GM13976 (cell line): ENCODE results near the gene ATP8B4.
"Not testable (repeated sequence)": the region's sequence is repeated elsewhere in the genome, so short reads cannot be mapped to it uniquely, and the experiment has no call there.

Source experiments
- DNase-seq: peaks from one replicate; pipeline ENCODE4 v3.0.0; 2012; ENCODE audit warnings: low spot score
- in situ Hi-C: fragments of 300-500 bp; cut with MboI; formaldehyde crosslinking; loops from one replicate; pipeline ENCODE4 v1.12.0; 2022; ENCODE audit warnings: low sequenced_read_pairs, mixed read lengths, inconsistent platforms; ENCODE audit not compliant: unreplicated experiment
- TF ChIP-seq, protein P1 (sequence below): IDR thresholded peaks from 2 replicates; pipeline ENCODE4 v1.5.1; 2012; ENCODE audit warnings: borderline replicate concordance, mild to moderate bottlenecking; ENCODE audit not compliant: insufficient read depth; ENCODE audit errors: extremely low read depth, missing control alignments, control extremely low read depth

Gene ATP8B4

GRCh38 chr15:50163719-50164410 lies 44.8 kb upstream of the ATP8B4 start:
- in situ Hi-C loops, result no loop called here
- TF ChIP-seq, protein P1, sequence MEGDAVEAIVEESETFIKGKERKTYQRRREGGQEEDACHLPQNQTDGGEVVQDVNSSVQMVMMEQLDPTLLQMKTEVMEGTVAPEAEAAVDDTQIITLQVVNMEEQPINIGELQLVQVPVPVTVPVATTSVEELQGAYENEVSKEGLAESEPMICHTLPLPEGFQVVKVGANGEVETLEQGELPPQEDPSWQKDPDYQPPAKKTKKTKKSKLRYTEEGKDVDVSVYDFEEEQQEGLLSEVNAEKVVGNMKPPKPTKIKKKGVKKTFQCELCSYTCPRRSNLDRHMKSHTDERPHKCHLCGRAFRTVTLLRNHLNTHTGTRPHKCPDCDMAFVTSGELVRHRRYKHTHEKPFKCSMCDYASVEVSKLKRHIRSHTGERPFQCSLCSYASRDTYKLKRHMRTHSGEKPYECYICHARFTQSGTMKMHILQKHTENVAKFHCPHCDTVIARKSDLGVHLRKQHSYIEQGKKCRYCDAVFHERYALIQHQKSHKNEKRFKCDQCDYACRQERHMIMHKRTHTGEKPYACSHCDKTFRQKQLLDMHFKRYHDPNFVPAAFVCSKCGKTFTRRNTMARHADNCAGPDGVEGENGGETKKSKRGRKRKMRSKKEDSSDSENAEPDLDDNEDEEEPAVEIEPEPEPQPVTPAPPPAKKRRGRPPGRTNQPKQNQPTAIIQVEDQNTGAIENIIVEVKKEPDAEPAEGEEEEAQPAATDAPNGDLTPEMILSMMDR, result no peak
- no peak for DNase-seq

GRCh38 chr15:50162969-50163718 lies 44.1 kb upstream of the ATP8B4 start:
- in situ Hi-C loops, result no loop called here
- no peak for DNase-seq
- TF ChIP-seq, protein P1, result no peak

DNA sequence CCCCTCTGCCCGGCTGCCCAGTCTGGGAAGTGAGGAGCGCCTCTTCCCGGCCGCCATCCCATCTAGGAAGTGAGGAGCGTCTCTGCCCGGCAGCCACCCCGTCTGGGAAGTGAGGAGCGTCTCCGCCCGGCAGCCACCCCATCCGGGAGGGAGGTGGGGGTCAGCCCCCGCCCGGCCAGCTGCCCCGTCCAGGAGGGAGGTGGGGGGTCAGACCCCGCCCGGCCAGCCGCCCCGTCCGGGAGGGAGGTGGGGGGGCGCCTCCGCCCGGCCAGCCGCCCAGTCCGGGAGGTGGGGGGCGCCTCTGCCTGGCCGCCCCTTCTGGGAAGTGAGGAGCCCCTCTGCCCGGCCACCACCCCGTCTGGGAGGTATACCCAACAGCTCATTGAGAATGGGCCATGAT lies 39.2 kb upstream of the ATP8B4 start:
- DNase-seq, in situ Hi-C loops: not testable (repeated sequence)

- DNase-seq, result no peak
- TF ChIP-seq, protein P1, result no peak
- in situ Hi-C loops, result no loop called here
Observed at GRCh38 chr15:50151476-50151875, 32.4 kb upstream of the ATP8B4 start.

GRCh38 chr15:50150851-50151250 lies 31.8 kb upstream of the ATP8B4 start:
- no peak for DNase-seq
- in situ Hi-C loops, result no loop called here
- TF ChIP-seq, protein P1, result no peak

GRCh38 chr15:50150349-50150748 lies 31.3 kb upstream of the ATP8B4 start:
- in situ Hi-C loops, result no loop called here
- no peak for DNase-seq
- TF ChIP-seq, protein P1, result no peak

- TF ChIP-seq, protein P1, result no peak
- no peak for DNase-seq
- in situ Hi-C loops, result loop anchor here (25.0 kb wide), 2 partner anchors 1062 to 1287 kb away; no protein-coding TSS in a partner anchor
Observed at GRCh38 chr15:50149090-50149489, 30.1 kb upstream of the ATP8B4 start.
